Left ventricle myocardium inferior (tissue), 1 donor: Measurements from ENCODE around the gene PTPRG. TPM values are rescaled to one million over a fixed set of nuclear protein-coding genes. Genes with fewer than 3 reads are reported as not detected.

Experiments used
- DNase-seq: peaks from one replicate; pipeline ENCODE4 v3.0.0-alpha.2; 2020
- H3K27ac ChIP-seq: fragments of 200-600 bp; replicated peaks from 2 replicates; pipeline ENCODE4 v1.8.0; 2021
- H3K27me3 ChIP-seq: fragments of 200-600 bp; 2 replicates; pipeline ENCODE4 v1.8.0; 2021; ENCODE audit warnings: low read depth
- H3K36me3 ChIP-seq: fragments of 200-600 bp; 2 replicates; pipeline ENCODE4 v1.8.0; 2021
- H3K4me1 ChIP-seq: fragments of 200-600 bp; 2 replicates; pipeline ENCODE4 v1.8.0; 2021
- H3K4me3 ChIP-seq: fragments of 200-600 bp; 2 replicates; pipeline ENCODE4 v1.8.0; 2021; ENCODE audit warnings: mild to moderate bottlenecking, moderate library complexity
- H3K9me3 ChIP-seq: fragments of 200-600 bp; replicated peaks from 2 replicates; pipeline ENCODE4 v1.8.0; 2021
- intact Hi-C: fragments of 100-400 bp; cut with micrococcal nuclease; formaldehyde crosslinking; loops from one replicate; pipeline ENCODE4 v1.11.0; 2022
- total RNA-seq: library from RNA; stranded (reverse); fragmentation: NEBNext Ultra II Directional; extraction: Animal tissue kit (Norgen Biotek cat#: 25700); gene quantifications from one replicate; pipeline ENCODE4 v1.2.1, GENCODE V29; 2021
- TF ChIP-seq, protein P1 (sequence below): fragments of 200-600 bp; IDR thresholded peaks from 2 replicates; pipeline ENCODE4 v1.8.0; 2021; ENCODE audit warnings: antibody characterized with exemption, mild to moderate bottlenecking, borderline replicate concordance
- donor health status: DM: no; HTN: yes; CAD: no; lungs with severe emphysema.

Gene PTPRG
- total RNA-seq, 1 donor from 2014 or later = 29.6 TPM

DNA sequence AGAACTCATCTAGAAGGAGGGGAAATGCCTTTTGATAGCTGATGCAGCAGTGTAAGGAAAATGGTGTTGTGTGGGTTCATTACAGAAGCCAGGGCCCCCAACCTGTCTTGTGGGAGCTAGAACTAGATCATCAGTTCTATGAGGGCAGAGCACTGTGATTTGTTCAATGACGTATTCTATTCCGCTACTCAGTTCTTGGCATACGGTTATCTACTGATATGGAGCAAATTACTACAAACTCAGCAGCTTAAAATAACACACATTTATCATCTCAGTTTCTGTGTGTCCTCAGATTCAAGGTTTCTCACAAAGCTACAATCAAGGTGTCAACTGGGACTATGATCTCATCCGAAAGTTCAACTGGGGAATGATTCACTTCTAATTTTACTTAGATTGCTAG lies 561.4 kb downstream of the PTPRG start:
- peak overlapping the region; percentile 18 for H3K27ac ChIP-seq
- intact Hi-C loops = no loop called here
- TF ChIP-seq, protein P1, sequence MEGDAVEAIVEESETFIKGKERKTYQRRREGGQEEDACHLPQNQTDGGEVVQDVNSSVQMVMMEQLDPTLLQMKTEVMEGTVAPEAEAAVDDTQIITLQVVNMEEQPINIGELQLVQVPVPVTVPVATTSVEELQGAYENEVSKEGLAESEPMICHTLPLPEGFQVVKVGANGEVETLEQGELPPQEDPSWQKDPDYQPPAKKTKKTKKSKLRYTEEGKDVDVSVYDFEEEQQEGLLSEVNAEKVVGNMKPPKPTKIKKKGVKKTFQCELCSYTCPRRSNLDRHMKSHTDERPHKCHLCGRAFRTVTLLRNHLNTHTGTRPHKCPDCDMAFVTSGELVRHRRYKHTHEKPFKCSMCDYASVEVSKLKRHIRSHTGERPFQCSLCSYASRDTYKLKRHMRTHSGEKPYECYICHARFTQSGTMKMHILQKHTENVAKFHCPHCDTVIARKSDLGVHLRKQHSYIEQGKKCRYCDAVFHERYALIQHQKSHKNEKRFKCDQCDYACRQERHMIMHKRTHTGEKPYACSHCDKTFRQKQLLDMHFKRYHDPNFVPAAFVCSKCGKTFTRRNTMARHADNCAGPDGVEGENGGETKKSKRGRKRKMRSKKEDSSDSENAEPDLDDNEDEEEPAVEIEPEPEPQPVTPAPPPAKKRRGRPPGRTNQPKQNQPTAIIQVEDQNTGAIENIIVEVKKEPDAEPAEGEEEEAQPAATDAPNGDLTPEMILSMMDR = no peak
- no peaks in the 10 kb centered on the region for H3K27me3 ChIP-seq
- H3K9me3 ChIP-seq = peaks cover 29% of the 10 kb centered on the region
- H3K4me1 ChIP-seq = peaks cover 38% of the 10 kb centered on the region
- no peak for DNase-seq
- peaks cover 3% of the 10 kb centered on the region for H3K36me3 ChIP-seq
- H3K4me3 ChIP-seq = no peak overlapping the region

DNA sequence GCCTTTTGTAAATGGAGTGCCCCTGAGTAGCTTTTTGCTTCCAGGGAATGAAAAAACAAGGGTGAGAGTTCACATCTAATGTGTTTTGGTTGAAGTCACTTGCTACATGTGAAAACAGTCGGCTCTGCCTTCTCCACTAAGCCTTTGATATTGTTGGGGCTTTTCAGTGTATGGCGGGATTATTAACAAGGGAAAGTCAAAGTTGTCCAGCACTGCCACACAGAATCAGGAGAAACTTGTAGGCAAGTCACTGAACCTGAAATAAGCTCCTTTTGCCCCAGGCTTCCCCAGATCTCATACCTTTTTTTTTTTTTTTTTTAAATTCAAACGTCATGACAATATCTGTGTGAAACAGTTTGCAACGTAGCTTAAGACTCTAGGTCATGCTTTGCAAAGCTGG lies 564.0 kb downstream of the PTPRG start:
- intact Hi-C loops = no loop called here
- Histone ChIP-seq H3K4me3 (no peak overlapping the region), H3K4me1 (peaks cover 36% of the 10 kb centered on the region), H3K9me3 (peaks cover 29% of the 10 kb centered on the region), H3K27me3 (no peaks in the 10 kb centered on the region), H3K36me3 (peaks cover 3% of the 10 kb centered on the region), H3K27ac (no peak overlapping the region)
- DNase-seq = no peak
- TF ChIP-seq, protein P1 = no peak

DNA sequence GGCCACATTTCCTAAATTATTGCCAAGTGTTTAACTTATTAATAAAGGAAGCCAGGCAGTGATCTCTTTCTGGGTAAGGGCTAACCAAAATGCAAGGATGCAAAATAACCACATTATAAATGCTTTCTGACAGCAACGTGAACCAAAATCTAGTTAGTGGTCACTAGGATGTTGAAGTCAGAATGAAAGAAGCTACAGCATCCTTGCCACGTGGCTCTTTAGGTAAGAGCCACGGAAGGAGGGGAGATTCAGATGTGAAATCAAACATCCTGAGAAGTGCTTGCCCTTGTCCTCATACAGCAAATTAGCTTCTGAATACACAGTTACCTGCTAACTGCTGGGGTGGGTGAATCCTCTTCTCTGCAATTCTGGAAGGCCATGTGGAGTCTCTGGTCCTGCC lies 565.7 kb downstream of the PTPRG start:
- Histone ChIP-seq H3K36me3 (peaks cover 3% of the 10 kb centered on the region), H3K9me3 (peaks cover 29% of the 10 kb centered on the region), H3K4me1 (peaks cover 33% of the 10 kb centered on the region), H3K27ac (no peak overlapping the region), H3K27me3 (no peaks in the 10 kb centered on the region), H3K4me3 (no peak overlapping the region)
- TF ChIP-seq, protein P1 = no peak
- intact Hi-C loops = no loop called here
- DNase-seq = no peak

DNA sequence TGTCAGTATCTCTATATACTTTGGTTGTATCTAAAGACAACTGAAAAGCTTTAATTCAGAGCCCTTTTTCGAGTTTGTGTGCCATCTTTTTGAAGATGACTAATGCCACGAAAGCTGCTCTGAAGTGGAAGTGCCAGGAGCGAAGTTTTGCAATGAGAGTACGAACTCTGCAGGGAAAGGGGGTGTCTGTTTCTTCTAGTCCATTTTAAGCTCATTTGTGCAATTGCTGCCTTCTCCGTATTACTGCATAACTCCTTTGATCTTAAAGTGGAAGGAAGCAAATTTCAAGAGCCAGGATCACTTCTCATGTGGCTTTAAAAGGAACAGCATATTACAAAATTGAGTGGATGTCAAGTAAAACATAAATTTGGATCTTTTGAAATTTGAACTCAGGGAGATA lies 566.7 kb downstream of the PTPRG start:
- peaks cover 33% of the 10 kb centered on the region for H3K4me1 ChIP-seq
- intact Hi-C loops = no loop called here
- H3K27ac ChIP-seq = no peak overlapping the region
- TF ChIP-seq, protein P1 = no peak
- no peaks in the 10 kb centered on the region for H3K27me3 ChIP-seq
- H3K9me3 ChIP-seq = peaks cover 24% of the 10 kb centered on the region
- peaks cover 2% of the 10 kb centered on the region for H3K36me3 ChIP-seq
- no peak for DNase-seq
- no peak overlapping the region for H3K4me3 ChIP-seq

DNA sequence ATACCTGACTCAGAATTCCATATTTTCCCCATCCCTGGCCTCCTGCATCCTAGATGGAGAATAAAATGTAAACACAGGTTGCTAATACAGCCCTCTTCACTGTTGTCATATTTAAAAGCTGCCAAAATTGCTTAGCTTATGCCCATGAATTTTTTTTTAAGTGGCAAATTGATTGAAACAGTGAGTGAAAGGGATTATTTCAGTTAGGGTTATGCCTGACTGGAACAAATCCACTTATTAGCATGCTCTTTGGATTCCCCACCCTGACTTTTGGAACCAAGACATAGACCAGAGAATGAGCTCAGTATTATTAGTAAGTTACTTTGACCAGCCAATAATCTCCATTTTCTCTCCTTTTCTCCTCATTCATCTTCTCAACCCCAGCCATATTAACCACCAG lies 567.3 kb downstream of the PTPRG start:
- intact Hi-C loops = no loop called here
- no peaks in the 10 kb centered on the region for H3K36me3 ChIP-seq
- peaks cover 37% of the 10 kb centered on the region for H3K4me1 ChIP-seq
- H3K9me3 ChIP-seq = peaks cover 17% of the 10 kb centered on the region
- TF ChIP-seq, protein P1 = no peak
- H3K27ac ChIP-seq = no peak overlapping the region
- DNase-seq = no peak
- no peaks in the 10 kb centered on the region for H3K27me3 ChIP-seq
- no peak overlapping the region for H3K4me3 ChIP-seq

DNA sequence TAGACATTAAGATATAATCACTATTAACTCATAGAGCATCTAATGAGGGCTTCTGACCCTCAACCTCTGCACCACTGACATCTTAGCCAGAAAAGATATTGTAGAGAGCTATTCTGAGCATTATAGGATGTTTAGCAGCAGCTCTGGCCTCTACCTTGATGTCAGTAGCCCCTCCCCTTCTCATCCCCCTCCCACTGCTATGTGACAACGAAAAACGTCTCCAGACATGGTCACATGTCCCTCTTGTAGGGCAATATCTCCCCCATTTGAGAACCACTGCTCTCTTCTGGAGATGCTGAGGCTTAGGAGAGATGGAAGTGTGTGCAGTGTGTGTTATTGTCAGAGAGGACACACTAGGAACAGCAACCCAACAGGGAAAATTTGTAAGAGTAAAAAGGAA lies 569.7 kb downstream of the PTPRG start:
- intact Hi-C loops = loop anchor here (10.0 kb wide), 1 partner anchor 206 kb away; no protein-coding TSS in a partner anchor
- no peaks in the 10 kb centered on the region for H3K27me3 ChIP-seq
- no peaks in the 10 kb centered on the region for H3K36me3 ChIP-seq
- no peak overlapping the region for H3K4me3 ChIP-seq
- no peaks in the 10 kb centered on the region for H3K9me3 ChIP-seq
- no peak overlapping the region for H3K27ac ChIP-seq
- DNase-seq = no peak
- H3K4me1 ChIP-seq = peaks cover 44% of the 10 kb centered on the region
- TF ChIP-seq, protein P1 = no peak
